Measurements from ENCODE around the gene ASB18. TPM values are rescaled to one million over a fixed set of nuclear protein-coding genes. Genes with fewer than 3 reads are reported as not detected.

Gene ASB18
- total and polyA plus RNA-seq, 2 donors from 2014 or later, result not detected

- H3K4me3 ChIP-seq (ENCODE audit: low read length in 3 of 3), result no peak overlapping the region
- no peak overlapping the region for H3K9ac ChIP-seq (ENCODE audit: low read length in 3 of 3)
- no peaks in the 10 kb centered on the region for H3K36me3 ChIP-seq (ENCODE audit: control insufficient read depth in 2 of 3, insufficient read depth in 3 of 3, low read length in 3 of 3)
- peaks cover 0 to 30% (median 8%) of the 10 kb centered on the region in 3 donors for H3K9me3 ChIP-seq (ENCODE audit: control insufficient read depth in 2 of 3, insufficient read depth in 1 of 3, low read length in 3 of 3)
- no peak for TF ChIP-seq CTCF (IDR thresholded peaks at IDR 0.05; ENCODE audit: borderline replicate concordance, extremely low read depth, insufficient read depth)
- no peak overlapping the region for H3K27ac ChIP-seq (ENCODE audit: low read depth in 2 of 2, low read length in 2 of 2)
- intact Hi-C loops (cut with DNase I), result no loop called here
- DNase-seq (no peak), FAIRE-seq (no peak)
- no peaks in the 10 kb centered on the region for H3K4me1 ChIP-seq (ENCODE audit: control insufficient read depth in 2 of 3, insufficient read depth in 2 of 3, low read depth in 1 of 3, low read length in 3 of 3)
- H3K27me3 ChIP-seq (ENCODE audit: control insufficient read depth, insufficient read depth, low read length), result no peaks in the 10 kb centered on the region
Observed at GRCh38 chr2:236229186-236229585, 35.0 kb downstream of the ASB18 start.

DNA sequence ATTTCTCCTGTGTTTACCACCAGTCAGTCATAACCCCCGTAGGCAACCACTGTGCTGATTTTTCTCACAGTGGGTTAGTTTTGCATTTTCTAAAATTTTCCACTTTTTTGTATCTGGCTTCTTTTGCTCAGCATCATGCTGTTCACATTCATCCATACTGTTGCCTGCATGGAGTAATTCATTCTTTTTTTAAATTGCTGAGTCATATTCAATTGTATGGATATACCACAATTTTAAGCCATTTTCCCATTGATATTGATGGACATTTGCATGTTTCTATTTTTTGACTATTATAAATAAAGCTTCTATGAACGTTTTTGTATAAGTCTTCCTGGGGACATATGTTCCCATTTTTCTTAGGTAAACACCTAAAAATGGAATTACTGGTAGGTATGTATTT lies 40.5 kb downstream of the ASB18 start:
- intact Hi-C loops (cut with DNase I), result no loop called here
- no peak overlapping the region for H3K9ac ChIP-seq (ENCODE audit: low read length in 3 of 3)
- H3K4me1 ChIP-seq (ENCODE audit: control insufficient read depth in 2 of 3, insufficient read depth in 2 of 3, low read depth in 1 of 3, low read length in 3 of 3), result no peaks in the 10 kb centered on the region
- FAIRE-seq (no peak), DNase-seq (no peak)
- no peak overlapping the region for H3K27ac ChIP-seq (ENCODE audit: low read depth in 2 of 2, low read length in 2 of 2)
- TF ChIP-seq CTCF (IDR thresholded peaks at IDR 0.05; ENCODE audit: borderline replicate concordance, extremely low read depth, insufficient read depth), result no peak
- no peaks in the 10 kb centered on the region for H3K36me3 ChIP-seq (ENCODE audit: control insufficient read depth in 2 of 3, insufficient read depth in 3 of 3, low read length in 3 of 3)
- H3K4me3 ChIP-seq (ENCODE audit: low read length in 3 of 3), result no peak overlapping the region
- peaks cover 0 to 28% (median 0%) of the 10 kb centered on the region in 3 donors for H3K9me3 ChIP-seq (ENCODE audit: control insufficient read depth in 2 of 3, insufficient read depth in 1 of 3, low read length in 3 of 3)
- H3K27me3 ChIP-seq (ENCODE audit: control insufficient read depth, insufficient read depth, low read length), result no peaks in the 10 kb centered on the region

DNA sequence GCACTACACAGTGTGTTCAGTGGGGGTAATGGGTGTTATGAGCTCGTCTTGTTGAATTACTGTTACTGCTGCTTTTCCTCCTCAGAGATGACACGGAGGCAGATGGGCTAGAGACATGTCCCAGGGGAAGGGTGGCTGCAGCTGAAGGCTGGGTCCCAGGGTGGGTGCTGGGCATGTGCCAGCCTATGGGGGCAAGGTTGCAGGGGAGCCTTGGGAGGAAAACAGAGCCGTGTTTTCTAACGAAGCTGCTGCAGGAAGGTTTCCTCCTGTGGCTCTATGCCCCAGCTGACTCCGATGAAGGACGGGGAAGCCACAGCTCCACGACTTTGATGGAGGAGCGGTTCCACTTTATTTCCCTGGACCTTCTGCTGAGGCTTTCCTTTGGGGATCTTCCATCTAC lies 42.4 kb downstream of the ASB18 start:
- no peak for TF ChIP-seq CTCF (IDR thresholded peaks at IDR 0.05; ENCODE audit: borderline replicate concordance, extremely low read depth, insufficient read depth)
- H3K4me3 ChIP-seq (ENCODE audit: low read length in 3 of 3), result no peak overlapping the region
- peaks cover 0 to 20% (median 0%) of the 10 kb centered on the region in 3 donors for H3K9me3 ChIP-seq (ENCODE audit: control insufficient read depth in 2 of 3, insufficient read depth in 1 of 3, low read length in 3 of 3)
- DNase-seq (no peak), FAIRE-seq (no peak)
- no peak overlapping the region for H3K9ac ChIP-seq (ENCODE audit: low read length in 3 of 3)
- H3K27me3 ChIP-seq (ENCODE audit: control insufficient read depth, insufficient read depth, low read length), result no peaks in the 10 kb centered on the region
- H3K36me3 ChIP-seq (ENCODE audit: control insufficient read depth in 2 of 3, insufficient read depth in 3 of 3, low read length in 3 of 3), result no peaks in the 10 kb centered on the region
- no peak overlapping the region for H3K27ac ChIP-seq (ENCODE audit: low read depth in 2 of 2, low read length in 2 of 2)
- H3K4me1 ChIP-seq (ENCODE audit: control insufficient read depth in 2 of 3, insufficient read depth in 2 of 3, low read depth in 1 of 3, low read length in 3 of 3), result no peaks in the 10 kb centered on the region
- intact Hi-C loops (cut with DNase I), result no loop called here

DNA sequence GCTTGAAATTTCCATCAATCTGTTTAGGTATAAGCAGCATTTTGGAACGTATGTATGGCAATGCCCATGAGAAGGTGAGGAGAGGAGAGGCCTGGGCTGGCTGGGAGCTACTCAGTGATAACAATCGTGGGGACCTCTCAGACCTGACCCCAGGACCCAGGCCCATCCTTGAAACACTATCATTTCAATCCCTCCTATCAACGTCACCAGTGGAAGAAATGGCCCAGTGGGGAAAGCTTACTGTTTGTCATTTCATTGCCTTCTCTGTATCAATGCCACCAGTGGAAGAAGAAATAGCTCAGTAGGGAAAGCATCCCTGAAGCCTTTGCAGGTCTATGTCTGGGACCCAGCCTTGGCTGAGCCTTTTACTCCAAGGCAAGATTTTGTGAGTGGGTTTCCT lies 44.8 kb downstream of the ASB18 start:
- H3K27me3 ChIP-seq (ENCODE audit: control insufficient read depth, insufficient read depth, low read length), result no peaks in the 10 kb centered on the region
- intact Hi-C loops (cut with DNase I), result no loop called here
- H3K4me3 ChIP-seq (ENCODE audit: low read length in 3 of 3), result no peak overlapping the region
- no peak overlapping the region for H3K27ac ChIP-seq (ENCODE audit: low read depth in 2 of 2, low read length in 2 of 2)
- no peak for DNase-seq
- H3K36me3 ChIP-seq (ENCODE audit: control insufficient read depth in 2 of 3, insufficient read depth in 3 of 3, low read length in 3 of 3), result no peaks in the 10 kb centered on the region
- H3K4me1 ChIP-seq (ENCODE audit: control insufficient read depth in 2 of 3, insufficient read depth in 2 of 3, low read depth in 1 of 3, low read length in 3 of 3), result no peaks in the 10 kb centered on the region
- no peak overlapping the region for H3K9ac ChIP-seq (ENCODE audit: low read length in 3 of 3)
- H3K9me3 ChIP-seq (ENCODE audit: control insufficient read depth in 2 of 3, insufficient read depth in 1 of 3, low read length in 3 of 3), result peaks cover 0 to 15% (median 0%) of the 10 kb centered on the region in 3 donors
- TF ChIP-seq CTCF (IDR thresholded peaks at IDR 0.05; ENCODE audit: borderline replicate concordance, extremely low read depth, insufficient read depth), result no peak
- FAIRE-seq, result no peak

All from kidney (tissue), 14 donors.